HepG2 (cell line): ENCODE data around the gene LANCL3.

Experiments used
- JUND ChIP-seq: sonication (generic); formaldehyde crosslinking; IDR thresholded peaks from 2 replicates; pipeline ENCODE4 v1.8.0; 2022; ENCODE audit warnings: mild to moderate bottlenecking, missing genetic modification reagents
- POLR2A ChIP-seq, 2 experiments: IDR thresholded peaks; 2 replicates each; pipeline ENCODE4 v1.6.1; 2011; ENCODE audit warnings: low read depth in 2 of 2, low read length in 2 of 2, mild to moderate bottlenecking in 1 of 2, moderate library complexity in 1 of 2; ENCODE audit not compliant: insufficient read depth in 1 of 2
- TAF1 ChIP-seq: sonication (generic); formaldehyde crosslinking; IDR thresholded peaks from 2 replicates; pipeline ENCODE4 v1.4.0; 2020; ENCODE audit warnings: missing genetic modification reagents
- THAP11 ChIP-seq: IDR thresholded peaks from 2 replicates; pipeline ENCODE4 v1.6.1; 2016; ENCODE audit warnings: missing biosample characterization, missing genetic modification reagents
- ZFX ChIP-seq: sonication (generic); formaldehyde crosslinking; IDR thresholded peaks from 2 replicates; pipeline ENCODE4 v1.4.0; 2020; ENCODE audit warnings: mild to moderate bottlenecking, low read depth, missing genetic modification reagents, moderate library complexity
- ZNF296 ChIP-seq: sonication (generic); formaldehyde crosslinking; conservative IDR thresholded peaks from 2 replicates; pipeline ENCODE4 v1.5.0; 2020; ENCODE audit warnings: mild to moderate bottlenecking, missing genetic modification reagents
- ZNF367 ChIP-seq: sonication (generic); formaldehyde crosslinking; IDR thresholded peaks from 2 replicates; pipeline ENCODE4 v1.4.0; 2020; ENCODE audit warnings: missing genetic modification reagents, borderline replicate concordance
- ZNF496 ChIP-seq: sonication (generic); formaldehyde crosslinking; IDR thresholded peaks from 2 replicates; pipeline ENCODE4 v1.8.1; 2023; ENCODE audit warnings: mild to moderate bottlenecking, moderate library complexity, missing genetic modification reagents; ENCODE audit not compliant: insufficient replicate concordance
- ZNF775 ChIP-seq: sonication (generic); formaldehyde crosslinking; IDR thresholded peaks from 2 replicates; pipeline ENCODE4 v1.4.0; 2020; ENCODE audit warnings: missing genetic modification reagents, mild to moderate bottlenecking, moderate library complexity, borderline replicate concordance
- ZZZ3 ChIP-seq: sonication (generic); formaldehyde crosslinking; IDR thresholded peaks from 2 replicates; pipeline ENCODE4 v1.4.0; 2020; ENCODE audit warnings: missing genetic modification reagents, mild to moderate bottlenecking, borderline replicate concordance
- TF ChIP-seq, protein P1 (sequence below): sonication (generic); formaldehyde crosslinking; IDR thresholded peaks from 2 replicates; pipeline ENCODE4 v1.5.0; 2020; ENCODE audit warnings: mild to moderate bottlenecking, missing genetic modification reagents, moderate library complexity
- TF ChIP-seq, protein P2 (sequence below): sonication (generic); formaldehyde crosslinking; IDR thresholded peaks from 2 replicates; pipeline ENCODE4 v1.9.0; 2021; ENCODE audit warnings: missing genetic modification reagents, borderline replicate concordance
- TF ChIP-seq, protein P3 (sequence below): sonication (generic); formaldehyde crosslinking; conservative IDR thresholded peaks from 2 replicates; pipeline ENCODE4 v1.4.0; 2020; ENCODE audit warnings: missing genetic modification reagents

DNA sequence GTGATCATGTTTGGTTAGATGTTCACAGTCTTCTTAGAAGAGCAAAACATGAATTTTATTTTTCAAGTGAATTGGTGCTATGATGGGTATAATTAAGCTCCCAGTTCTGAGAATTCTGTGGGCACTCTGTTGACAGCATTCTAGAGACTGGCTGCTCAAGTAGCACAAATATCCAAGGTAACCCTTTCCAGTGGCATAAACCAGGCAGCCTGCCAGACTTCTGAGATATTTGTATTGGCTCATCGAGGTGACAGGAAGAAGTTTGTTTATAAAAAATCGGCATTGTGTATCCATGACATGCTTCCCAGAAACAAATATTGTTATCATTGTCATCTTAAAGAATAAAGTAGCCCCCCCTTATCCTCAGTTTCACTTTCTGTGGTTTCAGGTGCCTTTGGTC is 28.3 kb downstream of the LANCL3 start:
- TF ChIP-seq POLR2A (IDR thresholded peaks at IDR 0.05; ENCODE audit: insufficient read depth in 1 of 2, low read depth in 2 of 2, low read length in 2 of 2) (no peak), ZNF296 (no peak), ZNF496 (no peak), TAF1 (no peak), ZFX (CRISPR knock-in tag) (no peak), JUND (CRISPR knock-in tag) (no peak), THAP11 (CRISPR knock-in tag) (no peak), ZZZ3 (CRISPR knock-in tag) (no peak), ZNF775 (CRISPR knock-in tag) (no peak), ZNF367 (CRISPR knock-in tag) (no peak)
- TF ChIP-seq, protein P1, sequence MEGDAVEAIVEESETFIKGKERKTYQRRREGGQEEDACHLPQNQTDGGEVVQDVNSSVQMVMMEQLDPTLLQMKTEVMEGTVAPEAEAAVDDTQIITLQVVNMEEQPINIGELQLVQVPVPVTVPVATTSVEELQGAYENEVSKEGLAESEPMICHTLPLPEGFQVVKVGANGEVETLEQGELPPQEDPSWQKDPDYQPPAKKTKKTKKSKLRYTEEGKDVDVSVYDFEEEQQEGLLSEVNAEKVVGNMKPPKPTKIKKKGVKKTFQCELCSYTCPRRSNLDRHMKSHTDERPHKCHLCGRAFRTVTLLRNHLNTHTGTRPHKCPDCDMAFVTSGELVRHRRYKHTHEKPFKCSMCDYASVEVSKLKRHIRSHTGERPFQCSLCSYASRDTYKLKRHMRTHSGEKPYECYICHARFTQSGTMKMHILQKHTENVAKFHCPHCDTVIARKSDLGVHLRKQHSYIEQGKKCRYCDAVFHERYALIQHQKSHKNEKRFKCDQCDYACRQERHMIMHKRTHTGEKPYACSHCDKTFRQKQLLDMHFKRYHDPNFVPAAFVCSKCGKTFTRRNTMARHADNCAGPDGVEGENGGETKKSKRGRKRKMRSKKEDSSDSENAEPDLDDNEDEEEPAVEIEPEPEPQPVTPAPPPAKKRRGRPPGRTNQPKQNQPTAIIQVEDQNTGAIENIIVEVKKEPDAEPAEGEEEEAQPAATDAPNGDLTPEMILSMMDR (CRISPR knock-in tag) = no peak
- TF ChIP-seq, protein P2, sequence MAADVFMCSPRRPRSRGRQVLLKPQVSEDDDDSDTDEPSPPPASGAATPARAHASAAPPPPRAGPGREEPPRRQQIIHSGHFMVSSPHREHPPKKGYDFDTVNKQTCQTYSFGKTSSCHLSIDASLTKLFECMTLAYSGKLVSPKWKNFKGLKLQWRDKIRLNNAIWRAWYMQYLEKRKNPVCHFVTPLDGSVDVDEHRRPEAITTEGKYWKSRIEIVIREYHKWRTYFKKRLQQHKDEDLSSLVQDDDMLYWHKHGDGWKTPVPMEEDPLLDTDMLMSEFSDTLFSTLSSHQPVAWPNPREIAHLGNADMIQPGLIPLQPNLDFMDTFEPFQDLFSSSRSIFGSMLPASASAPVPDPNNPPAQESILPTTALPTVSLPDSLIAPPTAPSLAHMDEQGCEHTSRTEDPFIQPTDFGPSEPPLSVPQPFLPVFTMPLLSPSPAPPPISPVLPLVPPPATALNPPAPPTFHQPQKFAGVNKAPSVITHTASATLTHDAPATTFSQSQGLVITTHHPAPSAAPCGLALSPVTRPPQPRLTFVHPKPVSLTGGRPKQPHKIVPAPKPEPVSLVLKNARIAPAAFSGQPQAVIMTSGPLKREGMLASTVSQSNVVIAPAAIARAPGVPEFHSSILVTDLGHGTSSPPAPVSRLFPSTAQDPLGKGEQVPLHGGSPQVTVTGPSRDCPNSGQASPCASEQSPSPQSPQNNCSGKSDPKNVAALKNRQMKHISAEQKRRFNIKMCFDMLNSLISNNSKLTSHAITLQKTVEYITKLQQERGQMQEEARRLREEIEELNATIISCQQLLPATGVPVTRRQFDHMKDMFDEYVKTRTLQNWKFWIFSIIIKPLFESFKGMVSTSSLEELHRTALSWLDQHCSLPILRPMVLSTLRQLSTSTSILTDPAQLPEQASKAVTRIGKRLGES (CRISPR knock-in tag) = no peak
- TF ChIP-seq, protein P3, sequence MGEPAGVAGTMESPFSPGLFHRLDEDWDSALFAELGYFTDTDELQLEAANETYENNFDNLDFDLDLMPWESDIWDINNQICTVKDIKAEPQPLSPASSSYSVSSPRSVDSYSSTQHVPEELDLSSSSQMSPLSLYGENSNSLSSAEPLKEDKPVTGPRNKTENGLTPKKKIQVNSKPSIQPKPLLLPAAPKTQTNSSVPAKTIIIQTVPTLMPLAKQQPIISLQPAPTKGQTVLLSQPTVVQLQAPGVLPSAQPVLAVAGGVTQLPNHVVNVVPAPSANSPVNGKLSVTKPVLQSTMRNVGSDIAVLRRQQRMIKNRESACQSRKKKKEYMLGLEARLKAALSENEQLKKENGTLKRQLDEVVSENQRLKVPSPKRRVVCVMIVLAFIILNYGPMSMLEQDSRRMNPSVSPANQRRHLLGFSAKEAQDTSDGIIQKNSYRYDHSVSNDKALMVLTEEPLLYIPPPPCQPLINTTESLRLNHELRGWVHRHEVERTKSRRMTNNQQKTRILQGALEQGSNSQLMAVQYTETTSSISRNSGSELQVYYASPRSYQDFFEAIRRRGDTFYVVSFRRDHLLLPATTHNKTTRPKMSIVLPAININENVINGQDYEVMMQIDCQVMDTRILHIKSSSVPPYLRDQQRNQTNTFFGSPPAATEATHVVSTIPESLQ (CRISPR knock-in tag) = no peak
